Activated CD4-positive, CD25-positive, alpha-beta regulatory T cell (primary cell): ENCODE data around the gene SLC1A7.

Source experiments
- DNase-seq, 4 experiments: peaks; one replicate each; lab custom pipeline; 2025; lab: John Stamatoyannopoulos, UW

The SLC1A7 gene

DNA sequence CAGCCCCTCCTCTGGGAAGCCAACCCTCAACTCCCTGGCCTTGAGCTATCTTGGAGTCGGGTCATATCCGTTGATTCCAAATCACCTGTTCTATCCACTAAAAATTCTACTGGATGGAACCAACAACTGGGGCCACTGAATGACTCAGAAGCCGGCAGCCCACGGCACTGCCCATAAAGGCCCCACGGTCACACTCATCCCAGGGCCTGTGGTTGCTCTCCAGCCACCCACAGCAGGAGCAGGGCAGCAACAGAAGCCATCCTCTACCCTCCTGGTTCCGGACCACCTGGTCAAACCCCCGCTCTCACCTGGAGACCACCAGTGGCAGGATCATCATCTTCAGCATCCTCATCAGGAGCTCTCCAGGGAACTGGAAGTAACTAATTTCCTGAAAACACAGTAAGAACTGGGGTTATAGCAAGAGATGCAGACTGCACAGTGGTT, 8.4 kb downstream of the SLC1A7 start:
- no peak for DNase-seq

DNA sequence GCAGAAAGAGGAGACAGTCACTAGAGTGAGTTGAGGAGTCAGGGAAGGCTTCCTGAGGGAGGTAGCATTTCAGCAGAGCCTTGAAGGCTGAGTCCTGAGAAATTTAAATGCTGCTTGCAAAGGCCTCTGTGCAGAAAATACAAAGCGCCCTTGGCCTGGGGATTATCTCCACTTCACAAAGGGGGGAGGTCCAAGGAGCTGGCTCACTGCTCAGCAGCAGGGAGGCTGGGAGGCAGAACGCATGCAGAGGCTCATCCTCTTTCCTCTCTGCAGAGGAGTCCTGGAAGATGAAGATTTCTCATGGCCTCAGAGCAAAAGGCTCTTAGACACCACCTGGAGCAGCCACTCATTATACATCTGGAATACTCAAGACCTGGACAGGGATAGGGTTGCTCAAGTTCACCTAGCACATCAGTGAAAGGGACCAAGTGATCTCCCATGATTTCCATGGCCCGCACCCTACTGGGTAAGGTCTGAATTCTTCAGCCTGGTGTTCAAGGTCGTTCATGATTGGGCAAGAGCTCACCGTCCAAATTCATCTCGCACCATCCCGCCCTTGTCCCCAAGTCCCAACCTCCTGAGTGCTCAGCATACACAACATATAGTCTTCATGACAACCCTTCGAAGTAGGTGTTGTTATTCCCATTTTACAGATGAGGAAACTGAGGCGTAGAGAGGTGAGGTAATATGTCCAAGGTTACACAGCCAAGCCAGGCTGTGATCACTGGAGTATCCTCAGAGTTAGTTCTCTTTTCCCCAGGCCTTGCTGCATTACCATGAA, 9.0 kb downstream of the SLC1A7 start:
- no peak for DNase-seq

- no peak for DNase-seq
Observed at GRCh38 chr1:53132176-53132575, 10.3 kb downstream of the SLC1A7 start.

GRCh38 chr1:53131590-53131938, 10.9 kb downstream of the SLC1A7 start:
- DNase-seq: no peak

DNA sequence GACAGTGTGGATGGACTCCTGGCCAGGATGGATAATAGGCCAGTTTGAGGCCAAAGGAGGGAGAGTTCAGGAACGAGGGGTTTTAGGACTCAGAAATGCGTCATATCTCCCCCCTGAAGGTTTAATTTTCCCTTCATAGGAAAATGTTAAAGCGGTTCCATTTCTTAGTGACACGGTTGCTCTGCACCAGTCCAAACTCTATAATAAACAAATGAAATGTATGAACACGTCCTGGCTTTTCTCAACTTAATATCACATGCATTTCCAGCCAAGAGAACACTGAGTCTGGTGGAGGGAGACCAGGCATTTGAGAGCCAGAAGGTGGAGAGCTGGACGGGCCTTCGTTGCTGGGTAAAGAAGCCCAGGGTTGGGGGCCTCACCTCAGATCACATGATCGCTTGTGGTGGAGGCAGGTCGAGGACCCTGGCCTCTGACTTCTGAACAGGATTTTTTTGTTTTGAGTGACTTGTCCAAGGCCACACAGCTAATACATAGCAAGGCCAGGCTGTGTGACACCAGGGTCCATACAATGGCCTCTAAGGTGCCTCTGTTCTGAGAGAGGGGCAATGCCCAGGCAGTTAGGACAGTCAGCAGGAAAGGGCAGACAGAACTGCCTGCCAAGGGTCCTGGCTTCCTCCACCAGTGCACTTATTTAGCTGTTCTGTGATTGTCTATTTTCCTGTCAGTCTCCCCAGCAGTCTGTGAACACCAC, 11.4 kb downstream of the SLC1A7 start:
- DNase-seq: no peak

- DNase-seq: no peak
Observed at GRCh38 chr1:53130598-53130877, 11.9 kb downstream of the SLC1A7 start.

DNA sequence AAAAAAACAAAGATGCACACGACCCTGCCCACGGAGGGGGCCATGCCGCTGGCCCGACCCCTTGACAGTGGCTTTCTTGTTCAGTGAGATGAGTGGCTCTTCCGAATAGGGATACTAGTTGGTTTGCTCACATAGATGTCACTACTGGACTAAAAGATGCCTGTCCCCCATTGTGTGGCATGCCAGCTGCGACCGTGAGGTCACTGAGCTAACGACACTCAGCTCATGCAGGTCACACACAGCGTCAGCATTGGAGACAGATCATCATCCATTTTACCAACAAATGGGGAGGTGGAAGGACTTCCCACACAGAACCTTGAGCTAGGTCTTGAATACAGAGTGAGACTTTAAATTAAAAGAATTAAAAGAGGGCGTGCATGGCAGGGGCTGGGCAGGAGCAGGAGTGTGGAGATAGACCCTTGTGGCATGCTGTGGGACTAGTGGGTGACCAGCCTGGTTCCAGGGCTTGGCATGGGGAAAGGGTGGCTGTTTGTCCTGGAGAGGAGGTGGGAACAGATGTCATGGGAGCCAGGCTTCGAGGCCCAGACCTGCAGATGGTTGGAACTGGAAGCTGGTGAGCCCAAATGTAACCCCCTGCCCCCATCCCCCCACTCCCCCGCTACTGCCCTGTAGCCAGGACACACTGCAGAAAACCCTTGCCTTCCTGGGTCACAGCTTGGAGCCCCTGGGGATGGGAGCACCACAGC, 12.4 kb downstream of the SLC1A7 start:
- DNase-seq: no peak

DNA sequence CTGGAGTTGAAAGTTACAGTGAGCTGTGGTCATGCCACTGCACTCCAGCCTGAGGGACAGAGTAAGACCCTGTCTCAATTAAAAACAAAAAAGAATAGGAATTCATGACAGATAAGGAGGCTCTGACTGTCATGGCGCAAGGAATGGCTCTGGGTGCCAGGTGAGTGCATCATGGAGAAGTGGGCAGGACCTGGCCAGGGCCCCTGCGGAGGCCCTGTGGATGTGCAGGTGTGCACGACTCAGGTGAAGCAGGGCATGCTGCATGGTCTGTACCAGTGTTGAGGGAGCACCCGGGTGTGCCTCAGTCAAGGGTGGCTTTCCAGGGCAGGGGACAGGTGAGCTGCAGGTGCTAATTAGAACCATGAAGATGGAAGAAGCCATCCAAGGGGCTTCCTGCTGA, 14.0 kb downstream of the SLC1A7 start:
- no peak for DNase-seq

GRCh38 chr1:53127546-53127945, 14.9 kb downstream of the SLC1A7 start:
- DNase-seq: no peak

DNA sequence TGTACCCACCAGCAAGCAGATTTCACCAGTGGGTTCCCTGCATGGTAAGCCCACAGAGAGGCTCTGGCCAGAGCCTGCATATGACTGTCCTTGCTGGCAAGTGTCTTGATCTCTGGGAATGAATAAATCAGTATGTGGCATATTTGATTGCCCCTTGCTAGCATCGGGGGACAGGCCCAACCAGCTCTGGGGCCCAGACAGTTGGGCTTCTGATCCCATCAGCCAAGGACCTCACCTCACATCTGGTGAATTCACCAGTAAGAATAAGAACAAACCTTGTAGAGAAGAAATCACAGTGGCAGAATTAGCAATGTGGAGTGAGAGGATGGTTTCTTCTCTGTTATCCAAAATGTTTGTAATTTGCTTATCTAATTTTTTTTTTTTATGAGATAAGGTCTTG, 15.9 kb downstream of the SLC1A7 start:
- DNase-seq: no peak

DNA sequence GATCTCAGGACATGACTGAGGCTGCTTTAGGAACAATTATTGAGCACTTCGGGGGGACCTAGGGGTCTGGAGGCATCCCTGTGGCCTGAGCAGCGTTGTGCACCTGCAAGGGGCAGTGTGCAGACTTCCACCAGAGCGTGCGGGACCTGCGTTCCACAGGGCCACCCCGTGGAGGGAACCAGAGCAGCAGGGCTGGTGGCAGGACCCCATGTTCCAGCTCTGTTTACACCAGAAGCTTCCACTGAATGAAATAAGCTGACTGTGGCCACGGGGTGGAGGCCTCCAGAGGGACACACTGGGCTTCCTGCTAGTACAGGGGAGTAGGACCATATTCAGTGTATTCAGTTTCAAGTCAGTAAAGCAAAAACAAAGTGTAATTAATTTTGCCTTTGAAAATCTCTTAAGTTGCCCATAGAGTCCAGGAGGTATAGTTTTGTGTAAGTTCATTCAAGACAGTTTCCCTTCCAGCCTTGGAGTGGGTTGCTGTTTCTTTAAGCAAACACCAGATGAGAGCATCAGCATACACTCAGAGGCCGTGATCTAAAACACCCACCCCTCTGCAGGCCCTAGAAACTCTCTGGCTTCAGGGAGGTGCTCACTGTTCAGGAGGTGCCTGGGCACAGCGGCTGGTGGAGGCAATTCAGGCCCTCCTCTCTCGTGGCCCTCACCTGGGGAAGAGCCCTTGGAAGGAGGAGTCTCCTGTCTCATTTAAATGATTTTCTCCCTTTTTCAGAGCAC, 16.6 kb downstream of the SLC1A7 start:
- no peak for DNase-seq

- DNase-seq: no peak
Observed at GRCh38 chr1:53125122-53125521, 17.3 kb downstream of the SLC1A7 start.

GRCh38 chr1:53123453-53124140, 18.8 kb downstream of the SLC1A7 start:
- no peak for DNase-seq

GRCh38 chr1:53122961-53123413, 19.5 kb downstream of the SLC1A7 start:
- no peak for DNase-seq

- no peak for DNase-seq
Observed at GRCh38 chr1:53122201-53122885, 20.1 kb downstream of the SLC1A7 start.

- DNase-seq: no peak
Observed at GRCh38 chr1:53121319-53122172, 20.9 kb downstream of the SLC1A7 start.

DNA sequence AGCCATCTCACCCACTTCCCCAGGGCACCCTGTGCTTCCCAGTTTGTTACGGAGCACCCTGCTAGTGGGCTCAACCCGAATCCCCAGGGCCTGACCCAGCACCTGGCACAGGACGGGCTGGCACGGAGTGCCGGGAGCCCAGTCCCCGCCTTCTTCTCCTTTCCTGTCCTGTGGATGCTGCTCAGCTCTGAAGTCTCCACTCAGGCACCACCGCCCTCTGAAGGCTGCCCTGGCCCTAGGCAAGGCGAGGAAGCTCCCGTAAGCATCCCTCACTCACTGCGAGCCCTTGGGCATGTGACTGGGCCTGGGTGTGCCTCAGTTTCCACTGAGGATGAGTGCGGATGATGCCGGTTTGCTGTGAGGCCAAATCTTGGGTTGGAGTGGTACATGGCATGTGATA, 21.8 kb downstream of the SLC1A7 start:
- DNase-seq: no peak

GRCh38 chr1:53117836-53118235, 24.6 kb downstream of the SLC1A7 start:
- DNase-seq: no peak

- DNase-seq: no peak
Observed at GRCh38 chr1:53116933-53117600, 25.4 kb downstream of the SLC1A7 start.
